GM21576 (cell line): ENCODE results near the gene EP300.
"Not testable (repeated sequence)": the region's sequence is repeated elsewhere in the genome, so short reads cannot be mapped to it uniquely, and the experiment has no call there.

Experiments
- ATAC-seq: cut with Tn5 transposase; IDR thresholded peaks from one replicate; pipeline ENCODE4 v1.9.1; 2021; ENCODE audit warnings: mild to moderate bottlenecking, moderate library complexity; ENCODE audit not compliant: unreplicated experiment

Gene EP300

DNA sequence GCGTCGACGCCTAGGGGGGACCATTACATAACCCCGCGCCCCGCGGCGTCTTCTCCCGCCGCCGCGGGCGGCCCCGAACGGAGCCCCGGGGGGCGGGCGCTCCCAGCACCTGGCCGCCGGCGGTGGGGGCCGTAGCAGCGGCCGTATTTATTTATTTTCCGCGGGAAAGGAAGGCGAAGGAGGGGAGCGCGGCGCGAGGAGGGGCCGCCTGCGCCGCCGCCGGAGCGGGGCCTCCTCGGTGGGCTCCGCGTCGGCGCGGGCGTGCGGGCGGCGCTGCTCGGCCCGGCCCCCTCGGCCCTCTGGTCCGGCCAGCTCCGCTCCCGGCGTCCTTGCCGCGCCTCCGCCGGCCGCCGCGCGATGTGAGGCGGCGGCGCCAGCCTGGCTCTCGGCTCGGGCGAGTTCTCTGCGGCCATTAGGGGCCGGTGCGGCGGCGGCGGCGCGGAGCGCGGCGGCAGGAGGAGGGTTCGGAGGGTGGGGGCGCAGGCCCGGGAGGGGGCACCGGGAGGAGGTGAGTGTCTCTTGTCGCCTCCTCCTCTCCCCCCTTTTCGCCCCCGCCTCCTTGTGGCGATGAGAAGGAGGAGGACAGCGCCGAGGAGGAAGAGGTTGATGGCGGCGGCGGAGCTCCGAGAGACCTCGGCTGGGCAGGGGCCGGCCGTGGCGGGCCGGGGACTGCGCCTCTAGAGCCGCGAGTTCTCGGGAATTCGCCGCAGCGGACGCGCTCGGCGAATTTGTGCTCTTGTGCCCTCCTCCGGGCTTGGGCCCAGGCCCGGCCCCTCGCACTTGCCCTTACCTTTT lies at the start of gene EP300:
Gene EP300, plus strand, starts transcription at position 570 of the 795 bp plus-strand sequence. CDS start 413 bp downstream, outside the sequence.
- peak; percentile 39 for ATAC-seq

DNA sequence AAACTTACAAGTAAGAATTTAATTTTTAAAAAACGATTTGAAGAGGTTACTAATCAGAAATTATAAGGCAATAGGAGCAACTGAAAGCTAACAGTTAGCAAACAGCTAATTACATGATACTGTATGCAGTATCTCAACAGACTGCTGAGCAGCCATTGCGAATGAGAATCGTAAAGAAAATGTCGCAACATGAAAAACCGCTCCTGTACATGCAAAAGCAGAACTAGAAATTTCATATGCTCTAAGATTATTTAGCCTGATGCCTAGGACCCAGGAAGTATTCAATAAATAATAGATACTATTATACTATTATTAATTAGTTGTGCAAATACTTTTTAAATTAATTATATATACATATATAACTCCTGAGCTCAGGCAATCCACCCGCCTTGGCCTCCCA lies 48.7 kb upstream of the EP300 start:
- ATAC-seq, result no peak

DNA sequence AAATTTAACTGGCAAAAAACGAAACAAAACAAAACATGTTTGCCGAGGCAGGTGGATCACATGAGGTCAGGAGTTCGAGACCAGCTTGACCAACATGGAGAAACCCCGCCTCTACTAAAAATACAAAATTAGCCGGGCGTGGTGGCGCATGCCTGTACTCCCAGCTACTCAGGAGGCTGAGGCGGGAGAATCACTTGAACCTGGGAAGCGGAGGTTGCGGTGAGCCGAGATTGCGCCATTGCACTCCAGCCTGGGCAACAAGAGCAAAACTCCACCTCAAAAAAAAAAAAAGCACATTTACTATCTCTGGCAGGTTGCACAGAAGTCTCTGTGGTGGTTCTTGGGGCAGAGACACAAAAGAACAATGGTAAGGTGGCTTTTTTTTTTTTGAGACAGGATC lies 46.8 kb upstream of the EP300 start:
- not testable (repeated sequence) for ATAC-seq

DNA sequence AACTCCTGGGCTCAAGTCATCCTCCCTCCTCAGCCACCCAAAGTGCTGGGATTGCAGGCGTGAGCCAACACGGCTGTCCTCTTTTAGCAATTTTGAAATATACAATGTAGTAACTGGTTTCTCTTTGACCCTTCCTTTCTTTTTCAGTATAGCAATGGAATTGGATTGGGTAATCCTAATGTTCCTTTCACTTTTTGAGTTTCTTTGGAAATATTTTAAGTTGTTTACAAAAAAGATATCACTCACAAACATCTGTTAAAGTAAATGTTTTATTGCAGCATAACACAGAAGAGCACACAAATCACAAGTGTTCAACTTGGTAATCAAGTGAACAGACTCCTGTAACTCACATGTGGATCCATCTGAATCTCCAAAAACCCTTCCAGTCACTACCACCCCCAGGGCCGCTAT lies 44.6 kb upstream of the EP300 start:
- no peak for ATAC-seq

DNA sequence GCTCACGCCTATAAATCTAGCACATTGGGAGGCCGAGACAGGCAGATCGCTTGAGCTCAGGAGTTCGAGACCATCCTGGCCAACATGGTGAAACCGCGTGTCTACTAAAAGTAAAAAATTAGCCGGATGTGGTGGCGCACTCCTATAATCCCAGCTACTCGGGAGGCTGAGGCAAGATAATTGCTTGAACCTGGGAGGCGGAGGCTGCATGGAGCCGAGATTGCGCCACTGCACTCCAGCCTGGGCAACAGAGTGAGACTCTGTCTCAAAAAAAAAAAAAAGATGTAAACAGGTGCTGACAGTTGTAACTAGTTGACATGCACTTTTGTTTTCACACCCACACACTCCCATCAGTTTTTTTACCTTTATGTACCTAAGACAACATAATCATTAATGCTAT lies 44.0 kb upstream of the EP300 start:
- ATAC-seq, result not testable (repeated sequence)

DNA sequence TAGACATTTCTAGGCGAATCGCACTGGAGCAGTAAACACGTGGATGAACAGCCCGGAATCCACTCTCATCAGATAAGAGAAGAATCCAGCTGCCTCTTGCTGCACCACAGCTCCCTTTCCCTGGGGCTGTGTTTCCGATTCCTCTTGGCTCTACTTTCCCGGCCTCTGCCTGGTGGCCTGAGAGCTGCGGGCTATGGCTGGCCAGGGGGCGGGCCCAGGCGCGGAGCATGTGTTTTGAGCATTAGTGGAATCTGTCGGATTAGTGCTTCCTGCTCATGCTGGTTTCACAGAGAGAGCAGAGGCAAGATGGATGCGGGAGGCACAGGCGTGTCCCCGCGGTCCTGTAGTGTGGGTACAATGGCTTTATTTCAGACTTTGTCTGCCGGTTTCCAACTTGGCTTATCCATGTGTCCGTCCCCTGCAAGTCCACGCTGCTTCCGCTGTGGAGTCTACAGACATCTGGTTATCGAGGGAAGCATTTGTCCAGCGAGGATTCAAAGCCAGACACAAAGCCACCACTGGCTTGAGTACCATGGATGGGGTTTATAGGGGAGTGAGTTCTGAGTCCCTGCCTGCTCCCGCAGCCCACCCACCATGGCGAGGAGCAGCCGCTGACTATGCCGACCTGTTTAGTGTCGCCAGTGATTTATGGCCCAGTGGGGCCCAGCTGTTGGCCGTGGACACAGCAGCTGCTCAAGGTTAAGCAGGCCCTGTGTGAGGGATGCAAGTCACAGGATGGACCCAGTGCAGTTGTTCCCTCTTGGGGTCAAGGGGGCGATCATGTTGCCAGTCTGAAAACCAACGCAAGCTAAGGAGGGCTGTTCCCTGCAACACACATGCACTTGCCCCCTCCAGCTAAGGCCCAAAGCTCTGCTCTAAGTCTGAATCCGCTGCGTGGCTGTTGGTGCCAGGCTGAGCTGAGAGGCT lies 43.3 kb upstream of the EP300 start:
- ATAC-seq, result no peak

DNA sequence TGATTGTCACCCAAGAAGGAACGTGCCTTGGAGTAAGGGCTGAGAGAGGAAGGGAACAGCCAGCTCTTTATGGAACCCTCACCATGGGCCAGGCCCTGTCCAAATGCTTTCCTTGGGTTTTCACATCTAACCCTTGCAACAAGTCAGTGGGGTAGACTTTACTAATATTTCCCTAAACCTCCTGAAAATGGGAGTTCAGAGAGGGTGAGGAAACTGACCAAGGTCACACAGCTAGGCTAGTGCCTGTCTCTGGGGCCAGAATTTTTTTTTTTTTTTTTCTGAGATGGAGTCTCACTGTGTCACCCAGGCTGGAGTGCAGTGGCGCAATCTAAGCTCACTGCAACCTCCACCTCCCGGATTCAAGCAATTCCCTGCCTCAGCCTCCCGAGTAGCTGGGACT lies 42.6 kb upstream of the EP300 start:
- ATAC-seq, result not testable (repeated sequence)

DNA sequence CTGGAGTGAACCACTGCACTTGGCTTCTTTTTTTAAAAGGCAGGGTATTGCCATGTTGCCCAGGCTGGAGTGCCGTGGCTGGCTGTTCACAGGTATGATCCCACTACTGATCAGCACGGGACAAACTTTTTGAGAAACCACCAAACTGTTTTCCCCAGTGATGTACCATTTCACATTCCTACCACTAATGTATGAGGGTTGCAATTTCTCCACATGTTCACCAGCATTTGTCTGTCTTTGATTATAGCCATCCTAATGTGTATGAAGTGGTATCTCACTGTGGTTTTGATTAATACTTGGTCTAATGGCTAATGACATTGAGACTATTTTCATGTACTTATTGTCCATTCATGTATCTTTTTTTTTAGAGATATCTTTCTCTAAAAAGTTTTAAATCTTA lies 41.5 kb upstream of the EP300 start:
- no peak for ATAC-seq

DNA sequence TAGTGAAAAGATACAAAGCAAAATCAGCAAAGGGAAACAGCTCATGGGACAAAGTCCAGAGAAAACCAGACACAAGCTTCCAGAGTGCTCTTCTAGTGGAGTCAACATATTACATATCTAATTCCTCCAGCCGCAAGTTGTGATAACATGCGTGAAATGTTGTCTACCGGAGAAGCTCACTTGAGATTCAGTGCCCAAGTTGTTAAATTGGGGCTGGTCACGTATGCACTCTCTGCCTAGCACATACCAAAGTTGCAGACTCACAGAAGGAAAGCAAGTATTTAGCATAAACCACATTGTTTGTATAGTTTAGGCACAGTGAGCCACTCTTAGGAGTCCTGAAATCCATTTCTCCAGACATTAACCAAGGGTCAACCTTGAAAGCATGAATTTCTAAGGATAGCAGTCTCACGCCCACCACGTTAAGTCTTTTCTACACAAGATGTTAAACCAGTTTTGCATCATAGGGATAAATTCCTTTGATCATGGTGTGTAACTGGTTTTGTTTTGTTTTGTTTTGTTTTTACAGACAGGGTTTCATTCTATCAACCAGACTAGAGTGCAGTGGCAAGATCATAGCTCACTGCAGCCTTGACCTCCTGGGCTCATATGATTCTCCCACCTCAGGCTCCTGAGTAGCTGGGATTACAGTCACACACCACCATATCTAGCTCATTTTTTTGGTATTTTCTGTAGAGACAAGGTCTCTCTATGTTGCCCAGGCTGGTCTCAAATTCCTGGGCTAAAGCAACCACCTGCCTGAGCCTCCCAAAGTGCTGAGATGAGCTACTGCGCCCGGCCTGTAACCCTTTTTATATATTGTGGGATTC lies 39.5 kb upstream of the EP300 start:
- ATAC-seq, result no peak

DNA sequence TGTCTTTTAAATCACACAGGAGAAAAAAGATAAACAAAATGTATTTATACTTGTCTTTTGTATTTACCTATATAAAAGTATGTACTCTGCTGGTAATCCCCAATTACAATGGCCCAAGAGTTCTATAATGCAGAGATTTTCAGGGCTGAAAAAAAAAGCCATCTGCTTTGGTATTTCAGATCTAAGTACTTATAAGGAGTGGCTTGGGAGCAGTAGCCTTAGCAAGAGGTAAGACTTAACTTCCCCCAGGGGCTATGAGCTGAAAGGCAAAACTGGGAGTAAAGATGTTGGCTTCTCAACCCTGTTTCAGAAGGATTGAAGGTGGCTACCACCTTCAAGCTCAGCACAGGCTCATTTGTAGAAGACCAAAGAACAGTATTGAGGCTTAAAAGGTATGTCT lies 35.3 kb upstream of the EP300 start:
- ATAC-seq, result no peak

DNA sequence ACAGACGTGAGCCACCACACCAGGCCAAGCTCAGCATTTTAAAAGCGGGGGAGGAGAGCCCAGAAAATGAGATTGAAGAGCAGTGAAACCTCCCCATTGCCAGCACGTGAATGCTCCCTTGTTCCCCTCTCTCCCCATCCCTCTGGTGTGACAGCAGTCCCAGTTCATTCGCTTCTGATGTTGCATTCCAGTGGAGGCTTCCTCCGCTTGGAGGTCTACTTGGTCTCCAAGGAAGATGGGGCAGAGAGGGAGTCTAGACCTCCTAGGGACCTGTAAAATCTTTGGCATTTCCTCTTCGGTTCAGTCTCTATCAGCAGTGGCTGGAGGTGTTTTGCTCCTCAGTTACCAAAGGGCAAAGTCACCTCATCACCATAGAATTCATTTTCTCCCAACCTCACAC lies 30.2 kb upstream of the EP300 start:
- ATAC-seq, result no peak

DNA sequence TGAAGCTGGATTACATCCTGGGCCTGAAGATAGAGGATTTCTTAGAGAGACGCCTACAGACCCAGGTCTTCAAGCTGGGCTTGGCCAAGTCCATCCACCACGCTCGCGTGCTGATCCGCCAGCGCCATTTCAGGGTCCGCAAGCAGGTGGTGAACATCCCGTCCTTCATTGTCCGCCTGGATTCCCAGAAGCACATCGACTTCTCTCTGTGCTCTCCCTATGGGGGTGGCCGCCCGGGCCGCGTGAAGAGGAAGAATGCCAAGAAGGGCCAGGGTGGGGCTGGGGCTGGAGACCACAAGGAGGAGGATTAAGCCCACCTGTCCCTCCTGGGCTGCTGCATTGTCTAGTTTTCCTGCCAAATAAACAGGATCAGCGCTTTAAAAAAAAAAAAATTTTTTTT lies 28.1 kb upstream of the EP300 start:
- not testable (repeated sequence) for ATAC-seq

DNA sequence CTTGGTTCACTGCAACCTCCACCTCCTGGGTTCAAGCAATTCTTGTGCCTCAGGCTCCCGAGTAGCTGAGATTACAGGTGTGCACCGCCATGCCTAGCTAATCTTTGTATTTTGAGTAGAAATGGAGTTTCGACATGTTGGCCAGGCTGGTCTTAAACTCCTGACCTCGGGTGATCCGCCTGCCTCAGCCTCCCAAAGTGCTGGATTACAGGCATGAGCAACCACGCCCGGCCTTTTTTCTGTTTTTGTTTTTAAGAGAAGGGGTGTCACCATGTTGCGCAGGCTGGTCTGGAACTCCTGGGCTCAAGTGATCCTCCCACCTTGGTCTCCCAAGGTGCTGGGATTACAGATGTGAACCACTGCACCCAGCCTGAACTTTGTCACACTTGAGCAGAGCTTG lies 26.1 kb upstream of the EP300 start:
- ATAC-seq, result not testable (repeated sequence)

DNA sequence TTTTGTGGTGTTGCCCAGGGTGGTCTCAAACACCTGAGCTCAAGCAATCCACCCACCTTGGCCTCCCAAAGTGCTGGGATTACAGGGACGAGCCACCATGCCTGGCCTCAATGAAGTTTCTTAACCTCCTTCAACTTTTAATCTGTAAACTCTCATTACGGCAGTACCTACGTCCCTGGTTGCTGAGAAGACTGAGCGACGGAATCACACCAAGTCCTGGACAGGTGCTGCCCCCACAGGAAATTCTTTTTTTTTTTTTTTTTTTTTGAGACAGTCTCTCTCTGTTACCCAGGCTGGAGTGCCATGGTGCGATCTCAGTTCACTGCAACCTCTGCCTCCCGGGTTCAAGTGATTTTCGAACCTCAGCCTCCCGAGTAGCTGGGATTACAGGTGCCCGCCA lies 24.4 kb upstream of the EP300 start:
- ATAC-seq, result not testable (repeated sequence)

DNA sequence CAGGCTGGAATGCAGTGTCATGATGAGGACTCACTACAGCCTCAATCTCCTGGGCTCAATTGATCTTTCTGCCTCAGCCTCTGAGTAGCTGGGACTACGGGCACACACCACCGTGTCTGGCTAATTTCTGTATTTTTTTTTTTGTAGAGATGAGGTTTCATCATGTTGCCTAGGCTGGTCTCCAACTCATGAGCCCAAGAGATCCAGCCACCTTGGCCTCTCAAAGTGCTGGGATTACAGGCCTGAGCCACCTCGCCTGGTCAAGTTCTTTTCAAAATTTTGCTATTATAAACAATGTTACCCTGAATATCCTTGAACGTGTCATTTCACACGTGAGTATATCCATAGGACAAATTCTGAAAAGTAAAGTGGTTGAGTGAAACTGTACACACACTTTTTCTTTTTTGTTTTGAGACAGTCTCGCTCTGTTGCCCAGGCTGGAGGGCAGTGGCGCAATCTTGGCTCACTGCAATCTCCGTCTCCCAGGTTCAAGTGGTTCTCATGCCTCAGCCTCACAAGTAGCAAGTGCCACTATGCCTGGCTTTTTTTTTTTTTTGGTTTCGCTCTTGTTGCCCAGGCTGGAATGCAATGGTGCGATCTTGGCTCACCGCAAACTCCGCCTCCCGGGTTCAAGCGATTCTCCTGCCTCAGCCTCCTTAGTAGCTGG lies 21.6 kb upstream of the EP300 start:
- ATAC-seq, result no peak

DNA sequence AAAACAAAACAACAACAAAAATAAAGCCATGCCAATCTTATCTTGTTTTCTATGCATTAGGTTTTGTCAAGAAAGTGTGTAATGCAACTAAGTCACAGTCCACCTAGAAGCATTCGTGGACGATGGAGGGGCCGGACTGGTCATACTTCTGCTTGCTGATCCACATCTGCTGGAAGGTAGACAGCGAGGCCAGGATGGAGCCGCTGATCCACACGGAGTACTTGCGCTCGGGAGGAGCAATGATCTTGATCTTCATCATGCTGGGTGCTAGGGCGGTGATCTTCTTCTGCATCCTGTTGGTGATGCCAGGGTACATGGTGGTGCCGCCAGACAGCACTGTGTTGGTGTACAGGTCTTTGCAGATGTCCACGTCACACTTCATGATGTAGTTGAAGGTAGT lies 18.3 kb upstream of the EP300 start:
- ATAC-seq, result no peak

DNA sequence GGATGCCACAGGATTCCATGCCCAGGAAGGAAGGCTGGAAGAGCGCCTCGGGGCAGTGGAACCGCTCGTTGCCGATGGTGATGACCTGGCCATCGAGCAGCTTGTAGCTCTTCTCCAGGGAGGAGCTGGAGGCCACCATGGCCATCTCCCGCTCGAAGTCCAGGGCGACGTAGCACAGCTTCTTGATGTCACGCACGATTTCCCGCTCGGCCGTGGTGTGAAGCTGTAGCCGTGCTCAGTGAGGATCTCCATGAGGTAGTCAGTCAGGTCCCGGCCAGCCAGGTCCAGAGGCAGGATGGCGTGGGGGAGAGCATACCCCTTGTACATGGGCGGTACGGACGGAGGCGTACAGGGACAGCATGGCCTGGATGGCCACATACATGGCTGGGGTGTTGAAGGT lies 17.9 kb upstream of the EP300 start:
- no peak for ATAC-seq

DNA sequence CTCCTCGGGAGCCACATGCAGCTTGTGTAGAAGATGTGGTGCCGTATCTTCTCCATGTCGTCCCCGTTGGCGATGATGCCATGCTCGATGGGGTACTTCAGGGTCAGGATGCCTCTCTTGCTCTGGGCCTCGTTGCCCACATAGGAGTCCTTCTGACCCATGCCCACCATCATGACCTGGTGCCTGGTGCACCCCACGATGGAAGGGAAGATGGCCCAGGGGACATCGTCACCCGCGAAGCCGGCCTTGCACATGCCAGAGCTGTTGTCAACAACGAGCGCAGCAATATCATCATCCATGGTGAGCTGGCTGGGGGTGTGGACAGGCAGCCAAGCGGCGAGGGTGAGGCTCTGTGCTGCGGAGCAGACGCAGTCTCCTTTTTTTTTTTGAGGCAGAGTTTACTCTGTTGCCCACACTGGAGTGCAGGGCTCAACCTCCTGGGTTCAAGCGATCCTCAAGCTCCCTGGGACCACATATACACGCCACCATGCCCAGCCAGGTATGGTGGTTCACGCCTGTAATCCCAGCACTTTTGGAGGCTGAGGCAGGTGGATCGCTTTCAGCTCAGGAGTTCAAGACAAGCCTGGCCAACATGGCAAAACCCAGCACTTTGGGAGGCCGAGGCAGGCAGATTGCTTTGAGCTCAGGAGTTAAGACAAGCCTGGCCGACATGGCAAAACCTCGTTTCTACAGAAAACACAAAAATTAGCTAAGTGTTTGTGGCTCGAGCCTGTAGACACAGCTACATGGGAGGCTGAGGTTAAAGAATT lies 17.3 kb upstream of the EP300 start:
- ATAC-seq, result no peak

DNA sequence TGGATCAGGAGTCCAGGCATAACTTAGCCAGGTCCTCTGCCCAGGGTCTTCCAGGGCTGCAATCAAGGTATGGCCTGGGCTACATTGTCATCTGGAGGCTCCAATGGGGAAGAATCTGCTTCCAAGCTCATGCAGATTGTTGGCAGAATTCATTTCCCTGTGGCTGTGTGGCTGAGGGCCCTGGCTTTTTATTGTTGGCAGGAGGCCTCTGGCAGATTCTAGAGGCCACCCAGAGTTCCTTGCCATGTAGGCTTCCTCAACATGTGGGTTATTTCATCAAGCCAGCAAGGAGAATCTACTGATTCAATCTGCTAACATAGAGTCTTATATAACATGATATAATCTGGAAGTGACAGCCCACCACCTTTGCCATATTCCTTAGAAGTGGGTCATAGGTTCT lies 16.4 kb upstream of the EP300 start:
- no peak for ATAC-seq

DNA sequence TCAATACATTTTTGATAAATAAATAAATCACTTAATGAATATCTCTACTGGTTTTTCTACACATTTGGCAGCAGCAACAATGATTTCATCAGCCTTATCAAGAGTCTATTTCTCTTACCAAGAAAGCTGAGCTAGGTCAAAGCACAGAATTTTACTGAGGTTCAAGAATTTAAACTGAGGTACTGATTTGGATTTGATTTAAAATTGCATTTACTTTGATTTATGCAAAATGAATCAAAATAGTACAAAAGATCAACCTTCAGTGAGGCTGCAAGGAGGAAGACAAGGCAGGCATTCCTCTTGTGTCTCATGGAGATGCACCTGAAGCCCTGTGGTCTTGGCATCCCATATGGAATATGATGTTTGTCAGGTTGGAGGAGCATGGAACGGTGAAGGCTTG lies 15.5 kb upstream of the EP300 start:
- no peak for ATAC-seq
